GM12801 (cell line): ENCODE measurements around the gene WRAP73.

Experiments
- TF ChIP-seq, protein P1 (sequence below): IDR thresholded peaks from one replicate; pipeline ENCODE4 v1.5.1; 2011; ENCODE audit warnings: control low read depth; ENCODE audit not compliant: insufficient read length; ENCODE audit errors: extremely low read depth

Gene WRAP73

DNA sequence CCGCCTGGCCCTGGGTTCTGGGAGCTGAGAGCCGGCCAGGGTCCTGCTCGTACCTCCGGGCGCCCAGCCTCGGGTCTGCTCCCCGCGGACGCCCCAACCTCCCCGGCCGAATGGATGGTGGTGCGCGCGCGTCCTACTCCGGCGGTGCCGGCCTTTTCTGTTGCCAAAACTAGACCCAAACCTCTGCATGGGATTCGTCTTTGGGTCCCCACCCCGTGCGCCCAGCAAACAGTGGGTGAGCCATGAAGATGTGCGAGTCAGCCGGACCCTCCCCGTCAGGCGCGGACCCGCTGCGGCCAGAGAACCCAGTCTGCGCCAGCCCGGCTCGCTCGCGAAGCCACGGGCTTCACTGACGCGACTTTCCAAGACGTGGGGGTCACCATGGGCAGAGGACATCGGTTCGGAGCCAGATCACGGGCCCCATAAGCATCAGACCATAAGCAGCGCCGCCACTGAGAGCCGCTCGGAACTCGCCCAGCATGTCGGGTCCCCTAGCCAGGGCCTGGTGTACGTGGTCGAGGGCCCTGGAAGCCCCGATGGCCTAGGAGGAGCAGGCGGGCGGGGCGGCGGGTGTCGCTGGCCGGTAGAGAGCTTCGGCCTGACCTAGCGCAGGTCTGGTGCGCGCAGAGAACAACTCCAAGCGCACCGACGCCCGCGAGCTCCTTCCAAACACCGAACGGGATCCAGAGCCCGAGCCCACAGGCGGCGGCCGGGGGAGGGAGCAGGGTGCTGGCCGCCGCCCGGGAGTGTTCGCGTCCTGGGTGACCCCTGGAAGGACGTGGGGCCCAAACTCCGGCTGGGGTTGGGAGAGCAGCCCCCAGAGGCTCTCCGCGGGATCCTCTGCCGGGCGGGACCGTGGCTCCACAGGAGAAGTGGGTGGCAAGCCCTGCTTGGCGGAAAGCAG lies 1.4 kb upstream of the WRAP73 start:
- TF ChIP-seq, protein P1, sequence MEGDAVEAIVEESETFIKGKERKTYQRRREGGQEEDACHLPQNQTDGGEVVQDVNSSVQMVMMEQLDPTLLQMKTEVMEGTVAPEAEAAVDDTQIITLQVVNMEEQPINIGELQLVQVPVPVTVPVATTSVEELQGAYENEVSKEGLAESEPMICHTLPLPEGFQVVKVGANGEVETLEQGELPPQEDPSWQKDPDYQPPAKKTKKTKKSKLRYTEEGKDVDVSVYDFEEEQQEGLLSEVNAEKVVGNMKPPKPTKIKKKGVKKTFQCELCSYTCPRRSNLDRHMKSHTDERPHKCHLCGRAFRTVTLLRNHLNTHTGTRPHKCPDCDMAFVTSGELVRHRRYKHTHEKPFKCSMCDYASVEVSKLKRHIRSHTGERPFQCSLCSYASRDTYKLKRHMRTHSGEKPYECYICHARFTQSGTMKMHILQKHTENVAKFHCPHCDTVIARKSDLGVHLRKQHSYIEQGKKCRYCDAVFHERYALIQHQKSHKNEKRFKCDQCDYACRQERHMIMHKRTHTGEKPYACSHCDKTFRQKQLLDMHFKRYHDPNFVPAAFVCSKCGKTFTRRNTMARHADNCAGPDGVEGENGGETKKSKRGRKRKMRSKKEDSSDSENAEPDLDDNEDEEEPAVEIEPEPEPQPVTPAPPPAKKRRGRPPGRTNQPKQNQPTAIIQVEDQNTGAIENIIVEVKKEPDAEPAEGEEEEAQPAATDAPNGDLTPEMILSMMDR: no peak

DNA sequence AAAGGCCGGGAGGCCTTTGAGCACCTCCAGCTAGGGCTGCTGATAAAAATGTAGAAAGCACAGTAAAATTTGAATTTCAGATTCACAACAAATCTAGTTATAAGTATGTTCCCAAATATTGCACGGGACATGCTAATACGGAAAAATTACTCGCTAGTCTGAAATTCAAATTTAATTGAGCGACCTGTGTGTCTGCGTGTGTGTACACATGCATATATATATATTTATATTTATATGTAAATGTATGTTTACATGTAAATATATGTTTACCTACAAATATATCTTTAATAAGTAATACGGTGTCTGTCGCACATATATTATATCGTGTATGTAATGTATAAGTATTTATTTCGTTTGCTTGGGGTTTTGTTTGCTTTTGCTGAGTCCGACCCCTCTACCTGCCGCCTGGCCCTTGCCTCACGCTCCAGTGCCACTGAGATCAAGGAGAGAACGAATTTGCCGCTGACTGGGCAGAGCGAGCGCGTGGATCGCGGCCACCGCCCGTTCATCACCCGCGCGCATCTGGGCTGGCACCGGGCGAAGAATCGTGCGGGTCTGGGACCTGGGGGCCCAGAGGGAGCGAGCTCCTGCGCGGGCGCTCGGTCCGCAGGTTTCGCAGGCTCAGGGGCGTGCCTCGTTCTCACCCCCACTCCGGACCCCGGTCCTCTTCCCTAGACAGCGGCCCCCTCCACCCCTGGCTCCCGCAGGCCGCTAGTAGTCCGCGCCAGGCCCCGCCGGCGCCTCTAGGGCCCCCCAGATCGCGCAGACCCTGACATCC lies 534 bp upstream of the WRAP73 start:
- TF ChIP-seq, protein P1: no peak

DNA sequence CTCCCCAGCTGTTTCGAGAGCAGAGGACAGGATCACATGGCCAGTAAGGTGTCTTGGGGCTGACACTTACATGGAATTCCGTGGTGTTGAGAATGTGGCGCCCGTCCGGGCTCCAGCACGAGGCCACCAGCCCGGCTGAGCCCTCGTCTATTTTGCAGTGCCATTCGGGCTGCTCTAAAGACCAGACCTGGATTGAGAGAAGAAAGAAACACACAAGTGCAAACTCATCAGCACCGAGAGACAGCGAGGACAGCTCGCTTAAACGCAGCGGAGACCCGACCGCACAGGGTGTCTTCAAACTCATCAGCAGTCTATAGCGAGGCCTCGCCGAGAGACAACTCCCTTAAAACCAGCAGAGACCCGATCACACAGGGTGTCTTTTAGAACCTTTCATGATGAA lies 3.3 kb downstream of the WRAP73 start:
- TF ChIP-seq, protein P1: no peak

DNA sequence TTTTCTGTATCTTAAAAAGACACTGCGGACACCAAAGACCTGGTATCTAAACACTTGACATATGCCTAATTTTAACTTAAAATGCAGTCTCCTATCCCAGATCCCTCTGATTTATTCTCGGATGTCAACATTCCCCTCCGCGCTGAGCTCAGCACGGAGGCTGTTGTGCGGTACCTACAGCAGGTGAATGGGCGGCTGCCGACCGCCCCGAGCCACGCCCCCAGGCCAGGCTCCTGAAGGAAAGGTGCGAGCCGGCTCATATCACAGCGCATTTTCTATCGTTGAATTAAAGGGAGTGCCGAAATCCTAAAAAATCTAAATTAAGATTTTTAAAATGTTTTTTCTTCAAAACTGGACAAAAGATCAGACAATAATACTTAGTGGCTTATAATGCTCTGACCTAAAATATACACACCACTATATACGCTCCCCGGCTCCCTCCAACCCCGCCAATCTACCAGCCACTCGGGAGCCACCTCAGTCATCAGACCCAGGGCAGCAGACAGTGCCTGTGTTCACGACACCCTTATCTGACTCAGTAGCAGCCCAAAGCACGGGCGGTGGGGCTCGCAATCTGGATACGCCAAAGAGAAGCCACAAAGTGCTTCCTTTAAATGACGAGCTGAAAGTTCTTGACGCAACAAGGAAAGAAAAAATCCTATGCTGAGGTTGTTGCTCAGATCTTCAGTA lies 4.1 kb downstream of the WRAP73 start:
- TF ChIP-seq, protein P1: no peak

DNA sequence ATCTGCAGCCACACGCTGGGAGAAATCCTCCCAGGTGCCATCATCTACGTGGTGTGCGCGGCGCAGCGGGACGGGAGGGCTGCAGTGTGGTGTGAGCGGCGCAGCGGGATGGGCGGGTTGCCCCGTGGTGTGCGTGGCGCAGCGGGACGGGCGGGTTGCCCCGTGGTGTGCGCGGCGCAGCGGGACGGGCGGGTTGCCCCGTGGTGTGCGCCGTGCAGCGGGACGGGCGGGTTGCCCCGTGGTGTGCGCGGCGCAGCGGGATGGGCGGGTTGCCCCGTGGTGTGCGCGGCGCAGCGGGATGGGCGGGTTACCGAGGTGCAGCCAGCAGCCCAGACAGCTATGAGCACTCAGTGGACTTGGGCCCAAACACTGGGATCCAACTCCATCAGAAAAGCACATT lies 4.7 kb downstream of the WRAP73 start:
- TF ChIP-seq, protein P1: no peak

DNA sequence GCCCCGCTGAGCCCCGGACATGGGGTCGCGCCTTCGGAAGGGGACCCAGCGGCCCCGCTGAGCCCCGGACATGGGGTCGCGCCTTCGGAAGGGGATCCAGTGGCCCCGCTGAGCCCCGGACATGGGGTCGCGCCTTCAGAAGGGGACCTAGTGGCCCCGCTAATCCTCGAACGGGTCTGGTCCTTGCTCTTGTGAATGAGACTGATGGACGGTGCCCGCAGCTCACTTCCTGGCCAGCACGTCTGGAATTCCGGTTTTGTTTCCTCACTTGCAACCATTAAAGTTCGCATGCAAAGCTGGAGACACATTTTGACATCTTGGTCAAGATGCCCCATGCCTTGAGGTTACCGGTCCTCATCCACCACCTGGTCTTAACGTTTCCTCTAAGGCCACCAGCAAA lies 5.6 kb downstream of the WRAP73 start:
- TF ChIP-seq, protein P1: no peak

DNA sequence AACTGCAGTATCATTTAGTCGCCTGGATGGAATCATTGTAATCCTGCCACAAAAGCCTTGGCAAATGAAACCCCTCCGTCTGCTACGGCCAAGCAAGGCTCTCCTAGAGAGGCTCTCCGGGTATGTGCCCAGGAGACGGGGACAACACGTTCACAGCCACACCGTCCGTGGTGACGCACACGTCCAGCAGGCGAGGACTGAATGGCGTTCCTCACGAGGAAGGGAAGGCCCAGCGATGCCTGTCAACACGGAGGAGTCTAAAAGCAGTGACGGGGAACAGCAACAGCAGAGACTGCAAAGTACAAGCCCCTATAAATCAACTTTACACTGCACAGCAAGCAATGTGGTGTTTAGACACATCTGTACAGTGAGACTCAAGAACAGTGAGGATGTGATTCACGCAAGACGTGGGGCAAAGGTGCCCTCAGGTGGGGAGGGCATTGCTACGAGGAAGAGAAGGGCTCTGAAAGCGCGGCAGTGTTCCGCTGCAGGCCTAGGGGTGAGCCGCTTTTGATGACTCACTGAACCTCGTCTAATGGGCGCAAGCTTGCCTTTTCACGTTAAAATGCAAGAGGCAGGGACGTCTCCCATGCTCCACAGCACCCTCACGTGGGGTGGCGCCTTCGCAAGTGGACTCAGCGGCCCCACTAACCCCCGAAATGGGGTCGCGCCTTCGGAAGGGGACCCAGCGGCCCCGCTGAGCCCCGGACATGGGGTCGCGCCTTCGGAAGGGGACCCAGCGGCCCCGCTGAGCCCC lies 6.8 kb downstream of the WRAP73 start:
- TF ChIP-seq, protein P1: no peak
